CD4-positive, alpha-beta T cell treated with Interleukin-4 for 1 hour (primary cell): ENCODE data around the gene NEU1.

Experiments
- DNase-seq, 2 donors: peaks; one replicate each; pipeline ENCODE4 v3.0.0-alpha.2; 2020 to 2022

The NEU1 gene

GRCh38 chr6:31892821-31893220 is 30.2 kb upstream of the NEU1 start:
- no peak for DNase-seq

GRCh38 chr6:31889331-31889972 is 26.8 kb upstream of the NEU1 start:
- DNase-seq: no peak

GRCh38 chr6:31888276-31889258 is 25.9 kb upstream of the NEU1 start:
- DNase-seq: peak; percentile 39 to 48

GRCh38 chr6:31887173-31888007 is 24.8 kb upstream of the NEU1 start:
- no peak for DNase-seq

GRCh38 chr6:31886541-31886991 is 23.9 kb upstream of the NEU1 start:
- DNase-seq: no peak

- DNase-seq: no peak
These were observed 22.0 kb upstream of the NEU1 start for GRCh38 chr6:31884528-31885035.

GRCh38 chr6:31883676-31884075 is 21.1 kb upstream of the NEU1 start:
- no peak for DNase-seq

GRCh38 chr6:31882344-31882743 is 19.7 kb upstream of the NEU1 start:
- no peak for DNase-seq

GRCh38 chr6:31881136-31881859 is 18.7 kb upstream of the NEU1 start:
- DNase-seq: no peak

GRCh38 chr6:31880616-31881015 is 18.0 kb upstream of the NEU1 start:
- no peak for DNase-seq

- DNase-seq: no peak
These were observed 17.3 kb upstream of the NEU1 start for GRCh38 chr6:31879901-31880300.

- DNase-seq: no peak
These were observed 16.5 kb upstream of the NEU1 start for GRCh38 chr6:31879143-31879542.

- no peak for DNase-seq
These were observed 16.1 kb upstream of the NEU1 start, which contains the start of gene SLC44A4 for GRCh38 chr6:31878726-31879125. SLC44A4 (minus strand) TSS chr6:31878997; CDS start chr6:31878980, 17 bp downstream.

- no peak for DNase-seq
These were observed 15.6 kb upstream of the NEU1 start for GRCh38 chr6:31878222-31878621.

GRCh38 chr6:31877651-31878161 is 15.1 kb upstream of the NEU1 start:
- no peak for DNase-seq

- no peak for DNase-seq
These were observed 14.6 kb upstream of the NEU1 start for GRCh38 chr6:31877125-31877650.

GRCh38 chr6:31876357-31876756 is 13.7 kb upstream of the NEU1 start:
- no peak for DNase-seq

- DNase-seq: no peak
These were observed 13.3 kb upstream of the NEU1 start for GRCh38 chr6:31875877-31876276.

- no peak for DNase-seq
These were observed 12.4 kb upstream of the NEU1 start for GRCh38 chr6:31874836-31875572.

GRCh38 chr6:31874084-31874670 is 11.6 kb upstream of the NEU1 start:
- DNase-seq: no peak
